ENCODE data around the gene ADAD2.
"Not testable (repeated sequence)": the region's sequence is repeated elsewhere in the genome, so short reads cannot be mapped to it uniquely, and the experiment has no call there.

The ADAD2 gene

GRCh38 chr16:84212154-84212553, 21.2 kb downstream of the ADAD2 start:
- Histone ChIP-seq H3K4me1 (ENCODE audit: low read depth, poor library complexity, severe bottlenecking) (no peaks in the 10 kb centered on the region), H3K27me3 (ENCODE audit: insufficient read depth, low read depth) (peaks cover 13% of the 10 kb centered on the region; the same call in 1 of the 2 replicates), H3K27ac (no peak overlapping the region), H3K4me3 (IDR thresholded peaks at IDR 0.05; ENCODE audit: insufficient read depth, low read depth, low read length) (no peak overlapping the region), H2AFZ (ENCODE audit: low read depth) (no peak overlapping the region), H3K36me3 (ENCODE audit: insufficient read depth) (no peaks in the 10 kb centered on the region), H4K20me1 (ENCODE audit: insufficient read depth) (no peaks in the 10 kb centered on the region), H3K4me2 (no peak overlapping the region), H3K79me2 (ENCODE audit: insufficient read depth, low read depth) (no peaks in the 10 kb centered on the region), H3K9ac (no peak overlapping the region)
- no peak for TF ChIP-seq CTCF (conservative IDR thresholded peaks at IDR 0.05; ENCODE audit: low read depth, low read length)

GRCh38 chr16:84212631-84213030, 21.7 kb downstream of the ADAD2 start:
- Histone ChIP-seq H3K79me2 (ENCODE audit: insufficient read depth, low read depth) (no peaks in the 10 kb centered on the region), H3K36me3 (ENCODE audit: insufficient read depth) (no peaks in the 10 kb centered on the region), H3K4me3 (IDR thresholded peaks at IDR 0.05; ENCODE audit: insufficient read depth, low read depth, low read length) (no peak overlapping the region), H3K9ac (no peak overlapping the region), H3K27me3 (ENCODE audit: insufficient read depth, low read depth) (peaks cover 15% of the 10 kb centered on the region; the same call in 1 of the 2 replicates), H2AFZ (ENCODE audit: low read depth) (no peak overlapping the region), H3K4me2 (no peak overlapping the region), H3K27ac (no peak overlapping the region), H3K4me1 (ENCODE audit: low read depth, poor library complexity, severe bottlenecking) (no peaks in the 10 kb centered on the region), H4K20me1 (ENCODE audit: insufficient read depth) (no peaks in the 10 kb centered on the region)
- TF ChIP-seq CTCF (conservative IDR thresholded peaks at IDR 0.05; ENCODE audit: low read depth, low read length), result no peak

- H4K20me1 ChIP-seq (ENCODE audit: insufficient read depth), result no peaks in the 10 kb centered on the region
- H3K4me1 ChIP-seq (ENCODE audit: low read depth, poor library complexity, severe bottlenecking), result no peaks in the 10 kb centered on the region
- TF ChIP-seq CTCF (conservative IDR thresholded peaks at IDR 0.05; ENCODE audit: low read depth, low read length), result no peak
- H3K9ac ChIP-seq, result no peak overlapping the region
- H3K36me3 ChIP-seq (ENCODE audit: insufficient read depth), result no peaks in the 10 kb centered on the region
- H3K79me2 ChIP-seq (ENCODE audit: insufficient read depth, low read depth), result no peaks in the 10 kb centered on the region
- H3K4me2 ChIP-seq, result no peak overlapping the region
- no peak overlapping the region for H2AFZ ChIP-seq (ENCODE audit: low read depth)
- H3K27ac ChIP-seq, result no peak overlapping the region
- H3K4me3 ChIP-seq (IDR thresholded peaks at IDR 0.05; ENCODE audit: insufficient read depth, low read depth, low read length), result no peak overlapping the region
- peaks cover 16% of the 10 kb centered on the region; the same call in 1 of the 2 replicates for H3K27me3 ChIP-seq (ENCODE audit: insufficient read depth, low read depth)
These were observed 23.6 kb downstream of the ADAD2 start for GRCh38 chr16:84214451-84215066.

- no peak for TF ChIP-seq CTCF (conservative IDR thresholded peaks at IDR 0.05; ENCODE audit: low read depth, low read length)
- H3K4me2 ChIP-seq, result no peak overlapping the region
- H3K79me2 ChIP-seq (ENCODE audit: insufficient read depth, low read depth), result no peaks in the 10 kb centered on the region
- H3K9ac ChIP-seq, result no peak overlapping the region
- H3K4me3 ChIP-seq (IDR thresholded peaks at IDR 0.05; ENCODE audit: insufficient read depth, low read depth, low read length), result no peak overlapping the region
- H2AFZ ChIP-seq (ENCODE audit: low read depth), result no peak overlapping the region
- peaks cover 16% of the 10 kb centered on the region; the same call in 1 of the 2 replicates for H3K27me3 ChIP-seq (ENCODE audit: insufficient read depth, low read depth)
- no peaks in the 10 kb centered on the region for H4K20me1 ChIP-seq (ENCODE audit: insufficient read depth)
- no peaks in the 10 kb centered on the region for H3K4me1 ChIP-seq (ENCODE audit: low read depth, poor library complexity, severe bottlenecking)
- H3K27ac ChIP-seq, result no peak overlapping the region
- H3K36me3 ChIP-seq (ENCODE audit: insufficient read depth), result no peaks in the 10 kb centered on the region
These were observed 24.6 kb downstream of the ADAD2 start for GRCh38 chr16:84215531-84215930.

- H3K9ac ChIP-seq; H3K27ac ChIP-seq; H3K79me2 ChIP-seq (ENCODE audit: insufficient read depth, low read depth); H3K4me2 ChIP-seq; H3K4me3 ChIP-seq (IDR thresholded peaks at IDR 0.05; ENCODE audit: insufficient read depth, low read depth, low read length); H4K20me1 ChIP-seq (ENCODE audit: insufficient read depth); H2AFZ ChIP-seq (ENCODE audit: low read depth); H3K36me3 ChIP-seq (ENCODE audit: insufficient read depth); H3K4me1 ChIP-seq (ENCODE audit: low read depth, poor library complexity, severe bottlenecking): not testable (repeated sequence)
- H3K27me3 ChIP-seq (ENCODE audit: insufficient read depth, low read depth), result peaks cover 20% of the 10 kb centered on the region; the same call in 1 of the 2 replicates
These were observed 25.2 kb downstream of the ADAD2 start for GRCh38 chr16:84216144-84216543.
